ENCODE measurements around the gene ULK3. TPM values are rescaled to one million over a fixed set of nuclear protein-coding genes. Genes with fewer than 3 reads are reported as not detected.
"Not testable (repeated sequence)": the region's sequence is repeated elsewhere in the genome, so short reads cannot be mapped to it uniquely, and the experiment has no call there.

ULK3 gene
- total RNA-seq, 1 donor, result 17.7 TPM

DNA sequence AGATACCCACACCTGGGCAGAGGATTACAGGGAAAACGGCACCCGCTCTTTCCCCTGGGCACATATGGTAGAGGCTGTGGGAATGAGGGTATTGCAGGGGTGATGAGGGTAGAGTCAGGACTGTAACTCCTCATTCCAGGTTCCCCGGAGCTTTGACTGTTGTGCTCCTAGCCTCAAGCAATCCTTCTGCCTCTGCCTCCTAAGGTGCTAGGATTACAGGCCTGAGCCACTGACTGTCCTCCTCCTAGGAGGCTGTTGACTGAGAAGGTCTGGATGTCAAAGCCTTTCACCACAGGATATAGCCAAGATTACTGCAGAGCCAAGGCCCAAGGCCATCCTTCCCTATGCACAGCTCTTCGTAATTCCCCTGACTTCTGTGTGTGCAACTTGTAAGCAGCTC lies 45.8 kb upstream of the ULK3 start:
- no peak for DNase-seq (ENCODE audit: low read depth)
- TF ChIP-seq, protein P1, sequence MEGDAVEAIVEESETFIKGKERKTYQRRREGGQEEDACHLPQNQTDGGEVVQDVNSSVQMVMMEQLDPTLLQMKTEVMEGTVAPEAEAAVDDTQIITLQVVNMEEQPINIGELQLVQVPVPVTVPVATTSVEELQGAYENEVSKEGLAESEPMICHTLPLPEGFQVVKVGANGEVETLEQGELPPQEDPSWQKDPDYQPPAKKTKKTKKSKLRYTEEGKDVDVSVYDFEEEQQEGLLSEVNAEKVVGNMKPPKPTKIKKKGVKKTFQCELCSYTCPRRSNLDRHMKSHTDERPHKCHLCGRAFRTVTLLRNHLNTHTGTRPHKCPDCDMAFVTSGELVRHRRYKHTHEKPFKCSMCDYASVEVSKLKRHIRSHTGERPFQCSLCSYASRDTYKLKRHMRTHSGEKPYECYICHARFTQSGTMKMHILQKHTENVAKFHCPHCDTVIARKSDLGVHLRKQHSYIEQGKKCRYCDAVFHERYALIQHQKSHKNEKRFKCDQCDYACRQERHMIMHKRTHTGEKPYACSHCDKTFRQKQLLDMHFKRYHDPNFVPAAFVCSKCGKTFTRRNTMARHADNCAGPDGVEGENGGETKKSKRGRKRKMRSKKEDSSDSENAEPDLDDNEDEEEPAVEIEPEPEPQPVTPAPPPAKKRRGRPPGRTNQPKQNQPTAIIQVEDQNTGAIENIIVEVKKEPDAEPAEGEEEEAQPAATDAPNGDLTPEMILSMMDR (IDR thresholded peaks at IDR 0.05; ENCODE audit: insufficient read depth, low read length), result no peak
- H3K4me3 ChIP-seq (ENCODE audit: low read depth, low read length), result no peak overlapping the region

DNA sequence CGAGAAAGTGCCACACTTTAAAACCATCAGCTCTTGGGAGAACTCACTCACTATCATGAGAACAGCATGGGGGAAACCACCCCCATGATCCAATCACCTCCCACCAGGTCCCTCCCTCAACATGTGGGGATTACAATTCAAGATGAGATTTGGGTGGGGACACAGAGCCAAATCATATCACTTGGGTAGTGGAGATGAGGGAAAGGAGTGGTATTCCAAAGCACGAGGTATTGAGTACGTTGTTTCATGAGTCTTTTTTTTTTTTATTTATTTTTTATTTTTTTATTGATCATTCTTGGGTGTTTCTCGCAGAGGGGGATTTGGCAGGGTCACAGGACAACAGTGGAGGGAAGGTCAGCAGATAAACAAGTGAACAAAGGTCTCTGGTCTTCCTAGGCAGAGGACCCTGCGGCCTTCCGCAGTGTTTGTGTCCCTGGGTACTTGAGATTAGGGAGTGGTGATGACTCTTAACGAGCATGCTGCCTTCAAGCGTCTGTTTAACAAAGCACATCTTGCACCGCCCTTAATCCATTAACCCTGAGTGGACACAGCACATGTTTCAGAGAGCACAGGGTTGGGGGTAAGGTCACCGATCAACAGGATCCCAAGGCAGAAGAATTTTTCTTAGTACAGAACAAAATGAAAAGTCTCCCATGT lies 44.7 kb upstream of the ULK3 start:
- H3K4me3 ChIP-seq (ENCODE audit: low read depth, low read length); DNase-seq (ENCODE audit: low read depth): not testable (repeated sequence)

DNA sequence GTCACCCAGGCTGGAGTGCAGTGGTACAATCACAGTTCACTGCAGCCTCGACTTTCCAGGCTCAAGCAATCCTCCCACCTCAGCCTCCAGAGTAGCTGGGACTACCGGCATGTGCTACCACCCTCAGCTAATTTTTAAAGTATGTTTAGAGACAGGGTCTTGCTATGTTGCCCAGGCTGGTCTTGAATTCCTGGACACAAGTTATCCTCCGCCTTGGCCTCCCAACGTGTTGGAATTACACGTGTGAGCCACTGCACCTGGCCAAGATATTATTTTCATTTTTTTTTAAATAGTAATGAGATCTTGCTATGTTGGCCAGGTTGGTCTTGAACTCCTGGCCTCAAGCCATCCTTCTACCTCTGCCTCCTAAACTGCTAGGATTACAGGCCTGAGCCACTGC lies 42.5 kb upstream of the ULK3 start:
- H3K4me3 ChIP-seq (ENCODE audit: low read depth, low read length), result no peak overlapping the region
- TF ChIP-seq, protein P1 (IDR thresholded peaks at IDR 0.05; ENCODE audit: insufficient read depth, low read length), result no peak
- DNase-seq (ENCODE audit: low read depth), result no peak

DNA sequence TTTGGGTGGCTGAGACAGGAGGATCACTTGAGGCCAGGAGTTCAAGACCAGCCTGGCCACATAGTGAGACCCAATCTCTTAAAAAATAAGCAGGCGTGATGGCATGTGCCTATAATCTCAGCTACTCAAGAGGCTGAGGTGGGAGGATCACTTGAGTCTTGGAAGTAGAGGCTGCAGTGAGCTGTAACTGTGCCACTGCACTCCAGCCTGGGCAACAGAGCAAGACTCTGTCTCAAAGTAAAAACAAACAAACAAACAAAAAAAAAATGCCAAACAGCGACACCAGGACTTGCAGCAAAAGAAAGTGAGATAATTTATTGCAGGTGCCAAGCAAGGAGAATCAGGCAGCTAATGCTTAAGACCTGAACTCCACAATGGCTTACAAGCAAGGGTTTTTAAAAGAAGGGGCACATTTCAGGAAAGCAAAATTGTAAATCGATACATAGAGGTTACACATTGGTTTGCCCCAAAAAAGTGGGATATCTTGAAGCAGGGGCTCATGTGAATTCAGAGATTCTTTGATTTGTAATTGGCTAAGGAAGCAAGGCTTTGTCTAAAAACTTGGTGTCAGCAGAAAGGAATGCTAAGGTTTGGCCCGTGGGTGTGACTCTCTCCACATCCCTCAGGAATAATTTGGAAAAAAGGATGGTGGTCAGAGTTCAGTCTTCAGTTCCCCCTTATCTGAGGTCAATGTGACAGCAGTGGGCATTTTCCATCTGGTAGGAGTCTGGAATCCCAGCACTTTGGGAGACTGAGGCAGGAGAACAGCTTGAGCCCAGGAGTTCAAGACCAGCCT lies 41.7 kb upstream of the ULK3 start:
- H3K4me3 ChIP-seq (ENCODE audit: low read depth, low read length), result no peak overlapping the region
- DNase-seq (ENCODE audit: low read depth), result peak; percentile 62
- TF ChIP-seq, protein P1 (IDR thresholded peaks at IDR 0.05; ENCODE audit: insufficient read depth, low read length), result no peak

DNA sequence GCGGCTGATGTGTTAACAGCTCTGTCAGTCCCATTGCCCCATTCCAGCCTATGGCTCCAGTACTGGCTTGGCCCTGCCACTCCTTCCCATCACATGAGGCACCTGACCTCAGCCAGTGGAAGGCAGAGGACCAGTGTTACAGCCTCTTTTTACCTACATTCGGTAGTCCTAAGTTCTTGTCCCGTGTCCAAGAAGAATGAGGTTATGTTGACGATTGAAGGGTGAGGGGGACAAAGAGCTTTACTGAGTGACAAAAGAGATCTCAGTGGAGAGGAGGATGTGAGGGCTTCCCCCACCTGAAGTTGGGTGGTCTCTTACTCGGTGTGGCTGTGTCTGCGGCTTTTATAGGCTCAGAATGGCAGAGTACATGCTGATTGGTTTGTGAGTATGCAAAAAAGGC lies 39.6 kb upstream of the ULK3 start:
- no peak overlapping the region for H3K4me3 ChIP-seq (ENCODE audit: low read depth, low read length)
- TF ChIP-seq, protein P1 (IDR thresholded peaks at IDR 0.05; ENCODE audit: insufficient read depth, low read length), result no peak
- no peak for DNase-seq (ENCODE audit: low read depth)

DNA sequence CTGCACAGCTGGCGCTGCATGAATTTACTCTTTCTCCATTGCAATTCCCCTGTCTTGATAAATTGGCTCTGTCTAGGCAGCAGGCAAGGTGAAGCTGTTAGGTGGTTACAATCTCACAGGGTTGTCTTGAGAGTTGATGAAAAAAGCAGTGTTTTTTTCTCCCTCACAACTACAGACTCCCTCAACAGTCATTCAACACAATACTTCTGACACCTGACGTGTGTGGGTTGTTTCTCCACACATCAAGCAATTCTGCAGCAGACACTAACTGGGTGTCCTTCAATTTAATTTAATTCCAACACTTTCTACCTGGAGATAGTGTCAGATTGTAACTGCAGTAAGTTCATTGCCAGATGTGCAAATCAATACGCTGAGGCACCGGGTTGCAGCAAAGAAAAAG lies 35.3 kb upstream of the ULK3 start:
- TF ChIP-seq, protein P1 (IDR thresholded peaks at IDR 0.05; ENCODE audit: insufficient read depth, low read length), result no peak
- no peak for DNase-seq (ENCODE audit: low read depth)
- H3K4me3 ChIP-seq (ENCODE audit: low read depth, low read length), result no peak overlapping the region

DNA sequence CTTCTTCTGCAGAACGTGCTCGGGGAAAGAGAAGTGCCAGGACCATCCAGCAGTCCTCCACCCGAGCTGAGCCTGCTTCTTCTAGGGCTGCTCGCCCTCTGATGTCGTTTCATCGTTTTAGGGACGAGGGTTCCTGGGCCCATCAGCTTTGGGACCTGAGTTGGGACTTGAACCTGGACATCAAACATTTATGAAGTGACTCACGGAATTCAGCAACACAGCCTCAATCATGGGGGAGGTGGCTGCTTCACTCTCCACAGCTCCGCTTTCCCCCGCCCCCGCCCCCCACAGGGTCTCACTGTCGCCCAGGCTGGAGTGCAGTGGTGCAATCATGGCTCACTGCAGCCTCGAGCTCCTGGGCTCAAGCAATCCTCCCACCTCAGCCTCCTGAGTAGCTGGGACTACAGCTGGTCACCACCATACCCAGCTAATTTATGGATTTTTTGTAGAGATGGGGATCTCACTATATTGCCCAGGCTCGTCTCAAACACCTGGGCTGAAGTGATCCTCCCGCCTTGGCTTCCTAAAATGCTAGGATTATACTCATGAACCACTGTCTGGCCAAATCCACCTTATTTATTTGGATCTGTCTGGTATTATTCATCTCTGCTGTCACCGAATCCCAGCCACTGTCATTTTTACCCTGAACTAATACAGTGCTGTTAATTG lies 30.9 kb upstream of the ULK3 start:
- H3K4me3 ChIP-seq (ENCODE audit: low read depth, low read length), result peak overlapping the region; percentile 92
- no peak for DNase-seq (ENCODE audit: low read depth)
- TF ChIP-seq, protein P1 (IDR thresholded peaks at IDR 0.05; ENCODE audit: insufficient read depth, low read length), result peak; percentile 1

All from fibroblast of the aortic adventitia (primary cell).